Thymus (tissue), 11 donors: ENCODE measurements around the gene TSPAN17. TPM values are rescaled to one million over a fixed set of nuclear protein-coding genes. Genes with fewer than 3 reads are reported as not detected.

Source experiments
- DNase-seq, 9 donors: peaks; one replicate each; pipeline ENCODE4 v3.0.0-alpha.2; 2013; ENCODE audit warnings: low spot score in 9 of 9, low read depth in 6 of 9, missing footprints in 1 of 9
- H3K27ac ChIP-seq, 2 donors: one replicate each; pipeline ENCODE4 v1.5.1; 2013; ENCODE audit warnings: control low read depth in 1 of 2, low read depth in 1 of 2, low read length in 1 of 2, mild to moderate bottlenecking in 1 of 2, moderate library complexity in 1 of 2
- H3K27me3 ChIP-seq, 2 donors: one replicate each; pipeline ENCODE4 v1.5.1; 2013; ENCODE audit warnings: low read length in 1 of 2; ENCODE audit not compliant: control insufficient read depth in 2 of 2, insufficient read depth in 1 of 2
- H3K36me3 ChIP-seq, 2 donors: one replicate each; pipeline ENCODE4 v1.5.1; 2013; ENCODE audit warnings: low read length in 1 of 2, mild to moderate bottlenecking in 1 of 2, moderate library complexity in 1 of 2; ENCODE audit not compliant: control insufficient read depth in 2 of 2, insufficient read depth in 2 of 2
- H3K4me1 ChIP-seq, 2 donors: one replicate each; pipeline ENCODE4 v1.5.1; 2013; ENCODE audit warnings: low read length in 2 of 2; ENCODE audit not compliant: control insufficient read depth in 2 of 2, insufficient read depth in 2 of 2
- H3K4me3 ChIP-seq, 2 donors: one replicate each; pipeline ENCODE4 v1.5.1; 2013; ENCODE audit warnings: low read length in 2 of 2, control low read depth in 1 of 2, mild to moderate bottlenecking in 1 of 2
- H3K9me3 ChIP-seq, 2 donors: one replicate each; pipeline ENCODE4 v1.5.1; 2013; ENCODE audit warnings: low read length in 1 of 2, mild to moderate bottlenecking in 1 of 2; ENCODE audit not compliant: control insufficient read depth in 2 of 2, insufficient read depth in 1 of 2
- WGBS: extraction: QIAGEN DNeasy Blood & Tissue Kit; methylation state at CpG from one replicate; pipeline ENCODE4 v1.1.7; 2013; 5-methylcytosine and 5-hydroxymethylcytosine counted together
- polyA plus RNA-seq: library from polyadenylated mRNA; stranded (reverse); fragments of 200-250 nt; gene quantifications from one replicate; pipeline ENCODE4 v1.2.3, GENCODE V29; 2013
- total RNA-seq: library from RNA; stranded (reverse); fragments of 120-200 nt; gene quantifications from one replicate; pipeline ENCODE4 v1.2.4, GENCODE V29; 2013
- donor health status: healthy.

TSPAN17 gene
- total and polyA plus RNA-seq, 2 donors, result 8.0 to 26.5 TPM

- no peak overlapping the region for H3K4me3 ChIP-seq
- H3K27me3 ChIP-seq, result peaks cover 44 to 95% of the 10 kb centered on the region in 2 donors
- no peak overlapping the region for H3K27ac ChIP-seq
- WGBS, result 77% methylated on average over 7 of the region's 7 CpGs
- DNase-seq, result no peak
- H3K36me3 ChIP-seq, result no peaks in the 10 kb centered on the region
- peaks cover 0 to 4% of the 10 kb centered on the region in 2 donors for H3K4me1 ChIP-seq
- peaks cover 0 to 6% of the 10 kb centered on the region in 2 donors for H3K9me3 ChIP-seq
Observed at GRCh38 chr5:176631383-176632200, 15.7 kb upstream of the TSPAN17 start.

- Histone ChIP-seq H3K4me3 (no peak overlapping the region), H3K27me3 (peaks cover 41 to 91% of the 10 kb centered on the region in 2 donors), H3K27ac (no peak overlapping the region), H3K9me3 (peaks cover 0 to 6% of the 10 kb centered on the region in 2 donors), H3K36me3 (no peaks in the 10 kb centered on the region), H3K4me1 (peaks cover 0 to 4% of the 10 kb centered on the region in 2 donors)
- 86% methylated on average over 2 of the region's 2 CpGs for WGBS
- DNase-seq, result no peak
Observed at GRCh38 chr5:176632745-176633144, 14.5 kb upstream of the TSPAN17 start.

- Histone ChIP-seq H3K27me3 (peaks cover 39 to 89% of the 10 kb centered on the region in 2 donors), H3K4me3 (no peak overlapping the region), H3K4me1 (peaks cover 0 to 4% of the 10 kb centered on the region in 2 donors), H3K27ac (no peak overlapping the region), H3K9me3 (peaks cover 0 to 6% of the 10 kb centered on the region in 2 donors), H3K36me3 (no peaks in the 10 kb centered on the region)
- 22% methylated on average over 6 of the region's 6 CpGs for WGBS
- DNase-seq, result no peak
Observed at GRCh38 chr5:176633598-176633997, 13.7 kb upstream of the TSPAN17 start.

GRCh38 chr5:176636426-176636825, 10.9 kb upstream of the TSPAN17 start:
- 79% methylated on average over 9 of the region's 9 CpGs for WGBS
- H3K9me3 ChIP-seq, result no peaks in the 10 kb centered on the region
- DNase-seq, result no peak
- H3K27me3 ChIP-seq, result peaks cover 11 to 63% of the 10 kb centered on the region in 2 donors
- H3K36me3 ChIP-seq, result no peaks in the 10 kb centered on the region
- no peak overlapping the region for H3K4me3 ChIP-seq
- H3K4me1 ChIP-seq, result no peaks in the 10 kb centered on the region
- no peak overlapping the region for H3K27ac ChIP-seq

GRCh38 chr5:176637556-176637955, 9.7 kb upstream of the TSPAN17 start:
- 76% methylated on average over 4 of the region's 4 CpGs for WGBS
- no peak for DNase-seq
- Histone ChIP-seq H3K36me3 (no peaks in the 10 kb centered on the region), H3K4me1 (no peaks in the 10 kb centered on the region), H3K27ac (no peak overlapping the region), H3K27me3 (peaks cover 2 to 53% of the 10 kb centered on the region in 2 donors), H3K4me3 (no peak overlapping the region), H3K9me3 (no peaks in the 10 kb centered on the region)

GRCh38 chr5:176638437-176638836, 8.8 kb upstream of the TSPAN17 start:
- Histone ChIP-seq H3K9me3 (no peaks in the 10 kb centered on the region), H3K27ac (no peak overlapping the region), H3K27me3 (peaks cover 2 to 46% of the 10 kb centered on the region in 2 donors), H3K4me1 (no peaks in the 10 kb centered on the region), H3K4me3 (no peak overlapping the region), H3K36me3 (no peaks in the 10 kb centered on the region)
- DNase-seq, result no peak
- 93% methylated on average over 3 of the region's 3 CpGs for WGBS

- no peak overlapping the region for H3K4me3 ChIP-seq
- no peaks in the 10 kb centered on the region for H3K4me1 ChIP-seq
- no peaks in the 10 kb centered on the region for H3K9me3 ChIP-seq
- no peaks in the 10 kb centered on the region for H3K36me3 ChIP-seq
- no peak for DNase-seq
- 64% methylated on average over 4 of the region's 4 CpGs for WGBS
- H3K27ac ChIP-seq, result no peak overlapping the region
- peaks cover 2 to 40% of the 10 kb centered on the region in 2 donors for H3K27me3 ChIP-seq
Observed at GRCh38 chr5:176639208-176639607, 8.1 kb upstream of the TSPAN17 start.

- Histone ChIP-seq H3K27ac (no peak overlapping the region), H3K27me3 (peaks cover 0 to 37% of the 10 kb centered on the region in 2 donors), H3K4me3 (no peak overlapping the region), H3K9me3 (no peaks in the 10 kb centered on the region), H3K4me1 (no peaks in the 10 kb centered on the region), H3K36me3 (no peaks in the 10 kb centered on the region)
- 88% methylated on average over 4 of the region's 4 CpGs for WGBS
- no peak for DNase-seq
Observed at GRCh38 chr5:176639981-176640380, 7.3 kb upstream of the TSPAN17 start.

GRCh38 chr5:176640616-176641015, 6.7 kb upstream of the TSPAN17 start:
- H3K9me3 ChIP-seq, result no peaks in the 10 kb centered on the region
- no peak overlapping the region for H3K4me3 ChIP-seq
- no peak for DNase-seq
- H3K36me3 ChIP-seq, result no peaks in the 10 kb centered on the region
- 90% methylated on average over 4 of the region's 4 CpGs for WGBS
- H3K27ac ChIP-seq, result no peak overlapping the region
- H3K27me3 ChIP-seq, result peaks cover 0 to 30% of the 10 kb centered on the region in 2 donors
- H3K4me1 ChIP-seq, result no peaks in the 10 kb centered on the region
